ENCODE measurements around the gene FBXO22. TPM values are rescaled to one million over a fixed set of nuclear protein-coding genes. Genes with fewer than 3 reads are reported as not detected.
"Not testable (repeated sequence)": the region's sequence is repeated elsewhere in the genome, so short reads cannot be mapped to it uniquely, and the experiment has no call there.

Gene FBXO22
- total RNA-seq, 1 donor from 2014 or later, result 22.2 TPM

DNA sequence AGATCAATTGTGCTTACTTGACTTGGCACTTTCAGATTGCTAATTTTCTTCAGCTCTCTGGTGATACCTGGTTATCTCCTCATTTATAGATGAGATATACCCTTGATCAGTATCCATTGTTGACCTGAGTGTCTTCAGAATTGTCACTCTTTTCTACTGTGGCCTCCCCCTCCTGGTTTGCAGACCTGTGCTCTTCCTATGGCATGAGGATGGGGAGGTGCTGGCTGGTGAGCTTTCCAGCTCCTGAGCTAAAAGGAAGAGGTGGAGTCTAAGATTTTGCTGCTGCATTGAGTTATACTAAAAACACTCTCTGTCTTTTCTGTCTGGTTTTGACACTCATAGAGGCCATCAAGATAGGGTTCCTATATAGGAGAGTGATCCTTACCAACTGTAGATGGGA is 36.8 kb upstream of the FBXO22 start:
- Histone ChIP-seq H3K9me3 (no peaks in the 10 kb centered on the region), H3K36me3 (peaks cover 11% of the 10 kb centered on the region), H3K4me3 (no peak overlapping the region), H3K4me1 (no peaks in the 10 kb centered on the region), H3K27me3 (no peaks in the 10 kb centered on the region), H3K27ac (no peak overlapping the region)
- DNase-seq (no peak), ATAC-seq (no peak)
- no peak for TF ChIP-seq CTCF (IDR thresholded peaks at IDR 0.05)
- intact Hi-C loops (cut with DNase I), result no loop called here

DNA sequence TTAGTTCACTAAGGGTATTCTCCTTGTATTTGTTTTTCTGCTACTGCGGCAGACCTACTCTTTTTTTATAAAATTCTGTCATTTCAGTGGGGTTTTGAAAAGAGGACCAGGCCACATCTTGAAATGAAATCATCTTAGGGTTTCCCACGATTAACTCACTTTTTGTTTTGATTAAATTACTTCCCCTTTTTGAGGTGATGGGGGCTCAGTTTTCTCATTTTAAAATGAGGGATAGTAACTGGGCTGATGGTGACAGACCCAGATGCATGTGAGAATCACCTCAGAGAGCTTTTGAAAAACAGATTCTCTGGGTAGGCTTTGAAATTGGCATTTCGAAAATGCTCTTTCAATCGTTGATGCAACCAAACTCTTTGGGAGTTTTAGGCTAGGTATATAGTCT is 36.2 kb upstream of the FBXO22 start:
- TF ChIP-seq CTCF (IDR thresholded peaks at IDR 0.05), result no peak
- no peak for ATAC-seq
- H3K9me3 ChIP-seq, result no peaks in the 10 kb centered on the region
- peaks cover 11% of the 10 kb centered on the region for H3K36me3 ChIP-seq
- no peaks in the 10 kb centered on the region for H3K4me1 ChIP-seq
- H3K27ac ChIP-seq, result no peak overlapping the region
- H3K27me3 ChIP-seq, result no peaks in the 10 kb centered on the region
- no peak for DNase-seq
- H3K4me3 ChIP-seq, result no peak overlapping the region
- intact Hi-C loops (cut with DNase I), result no loop called here

DNA sequence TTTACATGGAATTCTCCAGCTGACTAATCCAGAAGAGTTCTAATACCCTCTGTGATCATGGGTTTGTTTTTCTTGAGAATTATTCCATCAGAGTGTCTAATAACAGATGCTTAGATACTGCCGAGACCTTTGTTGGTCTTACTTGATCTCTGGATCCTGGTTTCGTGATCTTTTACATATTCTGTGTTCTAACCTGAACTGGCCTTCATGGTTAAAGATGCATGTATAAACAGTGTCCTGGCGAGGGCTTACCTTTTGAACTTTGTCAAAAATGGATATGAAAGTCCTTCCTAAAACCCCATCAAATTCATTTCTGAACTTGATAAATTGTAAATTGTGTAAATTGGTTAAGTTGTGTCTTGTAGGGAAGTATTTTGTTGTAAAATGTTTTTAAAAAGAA is 35.7 kb upstream of the FBXO22 start:
- no peak for TF ChIP-seq CTCF (IDR thresholded peaks at IDR 0.05)

DNA sequence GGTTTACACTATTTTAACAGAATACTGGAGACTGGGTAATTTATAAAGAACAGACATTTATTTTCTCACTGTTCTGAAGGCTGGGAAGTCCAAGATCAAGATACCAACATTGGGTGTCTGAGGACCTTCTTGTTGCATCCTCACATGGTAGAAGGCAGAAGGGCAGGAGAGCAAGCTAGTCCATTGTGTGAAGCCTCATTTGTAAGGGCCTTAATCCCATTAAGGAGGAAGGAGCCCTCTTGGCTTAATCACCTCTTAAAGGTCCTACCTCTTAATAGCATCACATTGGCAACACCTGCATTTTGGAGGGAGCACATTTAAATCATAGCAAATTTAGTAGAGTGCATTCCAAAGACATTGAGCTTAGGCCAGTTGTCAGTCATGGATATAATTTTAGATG is 34.2 kb upstream of the FBXO22 start:
- ATAC-seq, result no peak
- no peak for TF ChIP-seq CTCF (IDR thresholded peaks at IDR 0.05)

More for the DNA sequence above, 35.7 kb upstream of the FBXO22 start:
- no peak for ATAC-seq
- H3K9me3 ChIP-seq, result no peaks in the 10 kb centered on the region
- no peaks in the 10 kb centered on the region for H3K27me3 ChIP-seq
- H3K36me3 ChIP-seq, result peaks cover 11% of the 10 kb centered on the region
- intact Hi-C loops (cut with DNase I), result no loop called here
- no peak for DNase-seq
- H3K4me1 ChIP-seq, result no peaks in the 10 kb centered on the region
- no peak overlapping the region for H3K4me3 ChIP-seq
- H3K27ac ChIP-seq, result no peak overlapping the region

GRCh38 chr15:75871589-75871988 is 32.1 kb upstream of the FBXO22 start:
- H3K9me3 ChIP-seq; DNase-seq; H3K4me3 ChIP-seq; ATAC-seq; H3K27ac ChIP-seq; intact Hi-C loops (cut with DNase I); H3K27me3 ChIP-seq; H3K4me1 ChIP-seq: not testable (repeated sequence)
- H3K36me3 ChIP-seq, result peaks cover 41% of the 10 kb centered on the region

More for the DNA sequence above, 34.2 kb upstream of the FBXO22 start:
- no peak for DNase-seq
- Histone ChIP-seq H3K4me3 (no peak overlapping the region), H3K9me3 (no peaks in the 10 kb centered on the region), H3K27me3 (no peaks in the 10 kb centered on the region), H3K4me1 (no peaks in the 10 kb centered on the region), H3K27ac (no peak overlapping the region), H3K36me3 (peaks cover 24% of the 10 kb centered on the region)
- intact Hi-C loops (cut with DNase I), result no loop called here

- Histone ChIP-seq H3K36me3 (peaks cover 41% of the 10 kb centered on the region), H3K9me3 (no peaks in the 10 kb centered on the region), H3K4me1 (no peaks in the 10 kb centered on the region), H3K27ac (no peak overlapping the region), H3K4me3 (no peak overlapping the region), H3K27me3 (no peaks in the 10 kb centered on the region)
- TF ChIP-seq CTCF (IDR thresholded peaks at IDR 0.05), result no peak
- ATAC-seq (no peak), DNase-seq (no peak)
- intact Hi-C loops (cut with DNase I), result no loop called here
Observed at GRCh38 chr15:75872403-75872990, 31.2 kb upstream of the FBXO22 start.
